Spleen (tissue), 7 donors: Measurements from ENCODE around the gene FHIT.

Source experiments
- CTCF ChIP-seq, 11 experiments: fragments of 200-600 bp in 7 of 11; fragments of 450-650 bp in 4 of 11; sonication (generic) in 4 of 11; IDR thresholded peaks in 8 of 11; conservative IDR thresholded peaks in 3 of 11; 1 replicate in 7 of 11; 2 replicates in 4 of 11; pipeline versions ENCODE4 v1.4.0 to v1.8.0; 2016 to 2021; ENCODE audit warnings: antibody characterized with exemption in 11 of 11, inconsistent platforms in 4 of 11, mild to moderate bottlenecking in 1 of 11
- POLR2A ChIP-seq, 3 donors: fragments of 450-650 bp; IDR thresholded peaks; one replicate each; pipeline ENCODE4 v1.5.1; 2017; ENCODE audit warnings: antibody characterized with exemption in 3 of 3, mild to moderate bottlenecking in 1 of 3
- POLR2AphosphoS5 ChIP-seq, 3 donors: sonication (generic); formaldehyde crosslinking; IDR thresholded peaks; one replicate each; pipeline ENCODE4 v1.5.1; 2017; ENCODE audit warnings: antibody characterized with exemption in 3 of 3
- donor health status: DM: no; HTN: no; CAD: no; lungs with moderate emphysema.
- donor health status: DM: no; HTN: no; CAD: no.
- donor health status: DM: no; HTN: no; CAD: no.

- TF ChIP-seq CTCF (IDR thresholded peaks at IDR 0.05 in 8 of 11, conservative IDR thresholded peaks at IDR 0.05 in 3 of 11) (no peak), POLR2A (IDR thresholded peaks at IDR 0.05) (no peak), POLR2AphosphoS5 (IDR thresholded peaks at IDR 0.05) (no peak)
These were observed 26.2 kb upstream of the FHIT start for GRCh38 chr3:61277411-61277810.
